Astrocyte of the spinal cord (primary cell): ENCODE measurements around the gene CBX3.

ENCODE experiments used
- DNase-seq: peaks from one replicate; pipeline ENCODE4 v3.0.0; 2011; ENCODE audit warnings: low read depth, low spot score
- H3K4me3 ChIP-seq: 2 replicates; pipeline ENCODE4 v1.5.1; 2011; ENCODE audit warnings: low read depth, mild to moderate bottlenecking, low read length, moderate library complexity
- CTCF ChIP-seq: IDR thresholded peaks from 2 replicates; pipeline ENCODE4 v1.5.1; 2012; ENCODE audit warnings: low read depth, mild to moderate bottlenecking, low read length, inconsistent platforms
- in situ Hi-C: cut with HindIII; loops from 2 replicates; pipeline ENCODE4 v1.10.0; 2017; ENCODE audit warnings: low sequenced_read_pairs

The CBX3 gene

DNA sequence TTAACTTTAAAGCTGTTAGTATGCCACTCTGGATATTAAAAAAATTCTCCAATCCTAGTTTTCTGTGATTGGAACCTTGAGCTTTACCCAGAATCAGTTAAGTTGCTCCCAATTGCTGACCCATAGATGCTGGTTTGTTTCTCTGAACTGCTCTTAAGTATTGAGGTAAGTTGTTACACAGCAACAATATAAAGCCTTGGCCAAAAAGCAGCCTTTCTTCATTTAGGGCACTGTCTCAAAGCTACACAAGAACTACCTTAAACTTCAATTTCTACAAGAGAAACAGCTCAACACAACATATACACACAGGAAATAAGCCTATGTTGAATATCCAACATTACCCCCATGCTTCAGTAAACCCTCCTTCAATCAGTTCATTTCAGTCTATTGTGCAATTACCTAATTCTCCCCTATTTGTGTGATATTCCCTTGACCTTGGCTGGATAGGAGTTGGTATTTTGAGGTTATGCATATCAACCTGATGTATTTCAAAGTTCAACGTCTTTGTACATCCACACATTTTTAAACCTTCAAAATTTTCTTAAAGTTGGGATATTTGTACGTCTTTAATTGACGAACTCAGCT is 12.5 kb upstream of the CBX3 start:
- H3K4me3 ChIP-seq = no peak overlapping the region
- in situ Hi-C loops = no loop called here
- no peak for DNase-seq
- TF ChIP-seq CTCF = no peak

- H3K4me3 ChIP-seq = no peak overlapping the region
- in situ Hi-C loops = no loop called here
- DNase-seq = no peak
- no peak for TF ChIP-seq CTCF
Measured at GRCh38 chr7:26189697-26190096, 11.8 kb upstream of the CBX3 start.

DNA sequence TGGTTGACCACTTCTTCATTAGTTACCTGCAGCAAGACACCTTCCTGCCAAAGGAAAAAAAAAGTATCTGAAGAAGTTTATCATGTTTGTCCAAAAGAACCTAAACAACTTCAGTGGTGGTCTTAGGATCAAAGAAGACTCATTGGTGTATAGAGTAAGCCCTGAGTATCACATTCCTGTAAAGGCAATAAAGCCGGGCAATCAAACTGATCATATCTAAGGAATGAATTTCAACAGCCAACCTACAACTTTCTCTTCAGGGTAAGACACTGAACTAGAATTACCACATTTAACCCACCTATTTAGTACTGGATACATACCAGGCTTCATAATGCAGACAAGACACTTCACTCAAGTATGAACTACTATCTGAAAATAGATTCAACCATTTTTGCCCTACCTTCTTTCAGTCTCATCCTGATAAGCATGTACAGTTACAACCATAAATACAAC is 11.1 kb upstream of the CBX3 start:
- H3K4me3 ChIP-seq = no peak overlapping the region
- TF ChIP-seq CTCF = no peak
- DNase-seq = no peak
- in situ Hi-C loops = no loop called here

DNA sequence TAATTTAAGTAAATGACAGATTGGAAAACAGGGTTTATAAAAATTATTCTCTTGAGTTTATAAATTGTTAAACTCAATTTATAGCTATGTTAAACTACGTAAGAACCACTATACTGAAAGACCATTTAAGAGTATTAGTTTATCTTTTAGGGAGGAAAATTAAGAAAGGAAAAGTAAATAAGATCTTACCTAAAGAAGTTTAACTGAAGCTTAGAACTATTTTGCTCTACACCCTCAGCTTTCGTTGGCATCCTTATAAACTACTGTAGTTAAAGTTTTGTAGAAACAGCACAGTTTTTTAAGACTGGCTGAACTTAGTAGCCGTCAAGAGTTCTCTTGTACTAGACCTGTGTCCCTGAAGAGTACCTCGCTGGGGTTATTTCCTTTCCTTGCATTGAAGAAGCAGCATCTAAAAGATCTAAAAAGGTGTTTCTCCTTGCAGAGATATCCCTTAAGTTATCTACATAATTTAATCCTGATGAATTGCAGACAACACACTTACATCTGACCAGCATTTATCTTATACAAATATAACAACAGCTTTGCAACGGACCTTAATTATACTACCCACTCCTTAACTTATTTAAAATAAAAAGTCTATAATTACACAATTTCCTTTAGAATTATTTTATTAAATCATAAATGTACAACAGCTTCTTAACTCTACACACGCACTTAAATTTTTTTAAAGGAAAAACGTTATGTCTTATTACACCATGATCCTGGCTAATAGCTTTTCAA is 10.1 kb upstream of the CBX3 start:
- in situ Hi-C loops = no loop called here
- TF ChIP-seq CTCF = no peak
- no peak for DNase-seq
- H3K4me3 ChIP-seq = no peak overlapping the region

DNA sequence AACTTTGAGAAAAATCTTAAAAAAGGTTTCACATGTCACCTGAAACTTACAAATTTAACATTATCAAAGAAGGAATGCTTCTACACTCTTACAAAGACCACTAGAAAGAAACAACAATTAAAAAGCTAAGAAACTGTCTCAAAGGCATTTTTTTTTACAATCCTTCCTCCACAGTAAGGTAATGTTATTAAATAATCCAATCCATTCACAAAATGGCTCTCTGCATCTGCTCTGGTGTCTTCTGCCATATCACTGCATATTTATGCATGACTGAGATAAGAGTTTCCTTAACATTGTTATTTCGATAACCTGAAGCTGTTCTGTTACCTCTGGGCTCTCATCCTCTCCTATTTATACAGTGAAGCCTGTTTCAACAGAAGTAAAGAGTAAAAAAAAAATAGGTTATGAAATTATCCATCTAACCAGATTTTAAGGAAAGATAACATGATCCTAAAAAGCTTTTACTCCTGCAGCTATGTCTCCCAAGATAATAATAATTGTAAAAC is 9.5 kb upstream of the CBX3 start:
- in situ Hi-C loops = no loop called here
- no peak overlapping the region for H3K4me3 ChIP-seq
- TF ChIP-seq CTCF = no peak
- no peak for DNase-seq

- no peak for TF ChIP-seq CTCF
- no peak for DNase-seq
- H3K4me3 ChIP-seq = no peak overlapping the region
- in situ Hi-C loops = no loop called here
Measured at GRCh38 chr7:26192485-26193087, 9.0 kb upstream of the CBX3 start.
